GM19467 (cell line): ENCODE results near the gene GPR78.

Source experiments
- ATAC-seq: cut with Tn5 transposase; IDR thresholded peaks from one replicate; pipeline ENCODE4 v1.9.1; 2021; ENCODE audit warnings: mild to moderate bottlenecking, moderate library complexity; ENCODE audit not compliant: unreplicated experiment

GPR78 gene

GRCh38 chr4:8583655-8584025 is 3.4 kb downstream of the GPR78 start:
- no peak for ATAC-seq

GRCh38 chr4:8585186-8585585 is 5.0 kb downstream of the GPR78 start:
- ATAC-seq: no peak

GRCh38 chr4:8585721-8586212 is 5.6 kb downstream of the GPR78 start:
- ATAC-seq: no peak

GRCh38 chr4:8586246-8586645 is 6.1 kb downstream of the GPR78 start:
- no peak for ATAC-seq

- ATAC-seq: no peak
Measured at GRCh38 chr4:8586671-8587468, 6.7 kb downstream of the GPR78 start.

GRCh38 chr4:8587469-8588195 is 7.4 kb downstream of the GPR78 start:
- ATAC-seq: no peak

- ATAC-seq: no peak
Measured at GRCh38 chr4:8588196-8588470, 7.9 kb downstream of the GPR78 start.

- no peak for ATAC-seq
Measured at GRCh38 chr4:8589336-8589735, 9.1 kb downstream of the GPR78 start.

- ATAC-seq: no peak
Measured at GRCh38 chr4:8589823-8590545, 9.8 kb downstream of the GPR78 start.

- no peak for ATAC-seq
Measured at GRCh38 chr4:8590546-8590880, 10.3 kb downstream of the GPR78 start.

- ATAC-seq: no peak
Measured at GRCh38 chr4:8591114-8591513, 10.9 kb downstream of the GPR78 start.

GRCh38 chr4:8591626-8592365 is 11.6 kb downstream of the GPR78 start:
- ATAC-seq: no peak

GRCh38 chr4:8592366-8593263 is 12.4 kb downstream of the GPR78 start, which contains the start of gene CPZ:
Gene CPZ (plus strand): TSS chr4:8592765. CDS start chr4:8592834, 69 bp downstream.
- ATAC-seq: no peak

GRCh38 chr4:8593264-8594096 is 13.3 kb downstream of the GPR78 start:
- ATAC-seq: no peak

- no peak for ATAC-seq
Measured at GRCh38 chr4:8594097-8595038, 14.2 kb downstream of the GPR78 start.

- ATAC-seq: no peak
Measured at GRCh38 chr4:8595237-8596087, 15.3 kb downstream of the GPR78 start.

GRCh38 chr4:8596891-8597290 is 16.7 kb downstream of the GPR78 start:
- ATAC-seq: no peak
